ENCODE results near the gene ABRAXAS1. TPM values are rescaled to one million over a fixed set of nuclear protein-coding genes. Genes with fewer than 3 reads are reported as not detected.

ABRAXAS1 gene
- polyA plus RNA-seq, 1 donor (not counting 4 experiments of a cell fraction or from before 2014, with no cell fraction given) = 9.4 TPM

GRCh38 chr4:83456184-83456501 is 28.8 kb downstream of the ABRAXAS1 start:
- H3K9me3 ChIP-seq (ENCODE audit: control insufficient read depth, low read depth, low read length) = no peaks in the 10 kb centered on the region
- DNase-seq (ENCODE audit: low read depth, low spot score) (no peak), FAIRE-seq (no peak)
- H3K4me3 ChIP-seq (ENCODE audit: control insufficient read depth in 2 of 3, extremely low read depth in 1 of 3, insufficient read depth in 2 of 3, low read depth in 1 of 3, low read length in 3 of 3) = peak overlapping the region; percentile 76 to 98 (median 96)
- dilution Hi-C loops (cut with MboI; ENCODE audit: extremely low pct_ligation_motif_present, low sequenced_read_pairs) = no loop called here
- H3K4me2 ChIP-seq (ENCODE audit: control insufficient read depth, extremely low read depth, insufficient read depth, low read depth, low read length) = peak overlapping the region; percentile 91
- no peaks in the 10 kb centered on the region for H3K27me3 ChIP-seq (ENCODE audit: control insufficient read depth, extremely low read depth, insufficient read depth, low read length)
- peak overlapping the region; percentile 88 for H3K9ac ChIP-seq (ENCODE audit: control insufficient read depth, extremely low read depth, insufficient read depth, low read length)
- peak overlapping the region; percentile 98 for H2AFZ ChIP-seq (ENCODE audit: control insufficient read depth, low read length)
- H4K20me1 ChIP-seq (ENCODE audit: control insufficient read depth, extremely low read depth, insufficient read depth, low read length) = no peaks in the 10 kb centered on the region
- H3K9me1 ChIP-seq (ENCODE audit: control insufficient read depth, extremely low read depth, insufficient read depth, low read length) = no peaks in the 10 kb centered on the region
- H3K4me1 ChIP-seq (ENCODE audit: control insufficient read depth, extremely low read depth, insufficient read depth, low read length) = peaks cover 12% of the 10 kb centered on the region
- peaks cover 6 to 10% of the 10 kb centered on the region in 2 experiments for H3K36me3 ChIP-seq (ENCODE audit: control insufficient read depth in 2 of 2, extremely low read depth in 1 of 2, insufficient read depth in 2 of 2, low read length in 2 of 2)
- peak overlapping the region; percentile 92 for H3K27ac ChIP-seq (ENCODE audit: control insufficient read depth, insufficient read depth, low read length)
- TF ChIP-seq CTCF (optimal IDR thresholded peaks at IDR 0.05 in 1 of 3, IDR thresholded peaks at IDR 0.05 in 1 of 3, conservative IDR thresholded peaks at IDR 0.05 in 1 of 3; ENCODE audit: extremely low read depth in 1 of 3, insufficient read depth in 2 of 3, low read length in 3 of 3) (no peak), EZH2 (IDR thresholded peaks at IDR 0.05; ENCODE audit: low read length) (no peak)
- H3K79me2 ChIP-seq (ENCODE audit: control insufficient read depth, insufficient read depth, low read length) = peaks cover 36% of the 10 kb centered on the region

GRCh38 chr4:83455281-83456183 is 29.4 kb downstream of the ABRAXAS1 start, which contains the start of the genes HELQ and MRPS18C:
Gene HELQ, minus strand, starts transcription at chr4:83455823. Its CDS starts 130 bp downstream, at chr4:83455693.
Gene MRPS18C, plus strand, starts transcription at chr4:83456058. Its CDS starts 20 bp downstream, at chr4:83456078.
- no peaks in the 10 kb centered on the region for H4K20me1 ChIP-seq (ENCODE audit: control insufficient read depth, extremely low read depth, insufficient read depth, low read length)
- TF ChIP-seq EZH2 (IDR thresholded peaks at IDR 0.05; ENCODE audit: low read length) (no peak), CTCF (optimal IDR thresholded peaks at IDR 0.05 in 1 of 3, IDR thresholded peaks at IDR 0.05 in 1 of 3, conservative IDR thresholded peaks at IDR 0.05 in 1 of 3; ENCODE audit: extremely low read depth in 1 of 3, insufficient read depth in 2 of 3, low read length in 3 of 3) (peak in 2 of 3 experiments; percentile 7 to 50)
- dilution Hi-C loops (cut with MboI; ENCODE audit: extremely low pct_ligation_motif_present, low sequenced_read_pairs) = no loop called here
- H3K27me3 ChIP-seq (ENCODE audit: control insufficient read depth, extremely low read depth, insufficient read depth, low read length) = no peaks in the 10 kb centered on the region
- no peaks in the 10 kb centered on the region for H3K9me3 ChIP-seq (ENCODE audit: control insufficient read depth, low read depth, low read length)
- H3K9me1 ChIP-seq (ENCODE audit: control insufficient read depth, extremely low read depth, insufficient read depth, low read length) = no peaks in the 10 kb centered on the region
- FAIRE-seq (peak; percentile 90), DNase-seq (ENCODE audit: low read depth, low spot score) (peak; percentile 89)
- peak within 1 kb of the TSS; percentile 88 for H3K9ac ChIP-seq (ENCODE audit: control insufficient read depth, extremely low read depth, insufficient read depth, low read length)
- H3K79me2 ChIP-seq (ENCODE audit: control insufficient read depth, insufficient read depth, low read length) = peaks cover 36% of the 10 kb centered on the region
- peak within 1 kb of the TSS; percentile 98 for H2AFZ ChIP-seq (ENCODE audit: control insufficient read depth, low read length)
- peak within 1 kb of the TSS; percentile 92 for H3K27ac ChIP-seq (ENCODE audit: control insufficient read depth, insufficient read depth, low read length)
- H3K4me2 ChIP-seq (ENCODE audit: control insufficient read depth, extremely low read depth, insufficient read depth, low read depth, low read length) = peak within 1 kb of the TSS; percentile 91
- peaks cover 7 to 10% of the 10 kb centered on the region in 2 experiments for H3K36me3 ChIP-seq (ENCODE audit: control insufficient read depth in 2 of 2, extremely low read depth in 1 of 2, insufficient read depth in 2 of 2, low read length in 2 of 2)
- peak within 1 kb of the TSS; percentile 76 to 98 (median 96) for H3K4me3 ChIP-seq (ENCODE audit: control insufficient read depth in 2 of 3, extremely low read depth in 1 of 3, insufficient read depth in 2 of 3, low read depth in 1 of 3, low read length in 3 of 3)
- H3K4me1 ChIP-seq (ENCODE audit: control insufficient read depth, extremely low read depth, insufficient read depth, low read length) = peaks cover 12% of the 10 kb centered on the region

Data from keratinocyte (primary cell).